GM12878 (cell line): ENCODE measurements around the gene ADAMTS4. TPM values are rescaled to one million over a fixed set of nuclear protein-coding genes. Genes with fewer than 3 reads are reported as not detected.

Source experiments
- ATAC-seq: fragments of 200-7000 bp; cut with Tn5 transposase; 3 replicates; pipeline ENCODE4 v1.9.1; 2020; ENCODE audit warnings: mild to moderate bottlenecking, moderate library complexity
- BruUV-seq: library from RNA; stranded (reverse); fragments of 400-500 nt; replicated peaks from 2 replicates; lab custom pipeline; 2021; lab: Mats Ljungman, UMichigan
- CTCF ChIA-PET: fragments of 300-600 bp; sonication (Branson Sonifier 250); formaldehyde crosslinking; extraction: SDS; loops from one replicate; lab custom pipeline; 2021; ENCODE audit warnings: inconsistent platforms; lab: Yijun Ruan, JAX
- POLR2A ChIA-PET: fragments of 350-600 bp; formaldehyde crosslinking; extraction: SDS; loops from one replicate; lab custom pipeline; 2021; ENCODE audit warnings: inconsistent platforms; lab: Charles Lee
- RAD21 ChIA-PET: fragments of 300-600 bp; sonication (Branson Sonifier 250); formaldehyde crosslinking; loops from one replicate; lab custom pipeline; 2023; ENCODE audit warnings: antibody characterized with exemption; ENCODE audit not compliant: unreplicated experiment; lab: Charles Lee
- SMC1A ChIA-PET: fragments of 300-600 bp; sonication (Branson Sonifier 250); formaldehyde crosslinking; loops from one replicate; lab custom pipeline; 2023; ENCODE audit not compliant: unreplicated experiment, uncharacterized antibody; lab: Charles Lee
- DNase-seq: peaks from one replicate; pipeline ENCODE4 v3.0.0-alpha.2; 2011; ENCODE audit warnings: low read depth, low spot score
- FAIRE-seq: peaks from 3 replicates; lab custom pipeline; 2011; peaks lifted over from hg19 to GRCh38; lab: Jason Lieb, UNC
- H2AFZ ChIP-seq: 2 replicates; pipeline ENCODE4 v1.6.0; 2011; ENCODE audit warnings: low read depth, low read length, control low read depth; ENCODE audit not compliant: control insufficient read depth
- H3K27ac ChIP-seq: 2 replicates; pipeline ENCODE4 v1.5.1; 2011; ENCODE audit warnings: control low read depth; ENCODE audit not compliant: control insufficient read depth, insufficient read depth
- H3K27me3 ChIP-seq, 2 experiments: replicated peaks in 1 of 2; 2 replicates each; pipeline versions ENCODE4 v1.6.0 to v1.6.1; 2011; ENCODE audit warnings: low read length in 1 of 2; ENCODE audit not compliant: control insufficient read depth in 2 of 2, insufficient read depth in 2 of 2
- H3K36me3 ChIP-seq, 2 experiments: 2 replicates each; pipeline ENCODE4 v1.5.1; 2011; ENCODE audit warnings: low read length in 1 of 2; ENCODE audit not compliant: control insufficient read depth in 2 of 2, insufficient read depth in 2 of 2
- H3K4me1 ChIP-seq: 2 replicates; pipeline ENCODE4 v1.6.1; 2011; ENCODE audit warnings: mild to moderate bottlenecking, low read length, moderate library complexity, mixed read lengths; ENCODE audit not compliant: control insufficient read depth, insufficient read depth
- H3K4me2 ChIP-seq: 2 replicates; pipeline ENCODE4 v1.6.0; 2011; ENCODE audit warnings: control low read depth; ENCODE audit not compliant: control insufficient read depth, insufficient read depth
- H3K4me3 ChIP-seq: fragments of 200-600 bp; sonication (generic); 2 replicates; pipeline ENCODE4 v1.5.1; 2016
- H3K79me2 ChIP-seq: 2 replicates; pipeline ENCODE4 v1.6.0; 2011; ENCODE audit warnings: low read length; ENCODE audit not compliant: control insufficient read depth, insufficient read depth
- H3K9ac ChIP-seq: 2 replicates; pipeline ENCODE4 v1.8.0; 2011; ENCODE audit warnings: low read length, control low read depth, mixed read lengths; ENCODE audit not compliant: control insufficient read depth, insufficient read depth
- H3K9me3 ChIP-seq: replicated peaks from 3 replicates; pipeline ENCODE4 v1.5.1; 2011; ENCODE audit warnings: mild to moderate bottlenecking, low read length; ENCODE audit not compliant: control insufficient read depth, insufficient read depth
- H4K20me1 ChIP-seq: 2 replicates; pipeline ENCODE4 v1.6.0; 2011; ENCODE audit not compliant: control insufficient read depth, insufficient read depth
- CEBPB ChIP-seq, 2 experiments: fragments of 150-350 bp in 1 of 2; IDR thresholded peaks; 2 replicates each; pipeline ENCODE4 v1.6.1; 2012 to 2014; ENCODE audit warnings: low read depth in 2 of 2, low read length in 2 of 2, borderline replicate concordance in 1 of 2, inconsistent platforms in 1 of 2
- CREM ChIP-seq: IDR thresholded peaks from 2 replicates; pipeline ENCODE4 v1.6.1; 2014; ENCODE audit warnings: antibody characterized with exemption, low read depth
- DPF2 ChIP-seq: fragments of 450-650 bp; IDR thresholded peaks from 2 replicates; pipeline ENCODE4 v1.6.1; 2017; ENCODE audit warnings: mild to moderate bottlenecking
- EGR1 ChIP-seq, 2 experiments: IDR thresholded peaks; 1 replicate in 1 of 2; 2 replicates in 1 of 2; pipeline ENCODE4 v1.6.1; 2011 to 2012; ENCODE audit warnings: low read depth in 2 of 2, low read length in 2 of 2, borderline replicate concordance in 1 of 2, mild to moderate bottlenecking in 1 of 2, moderate library complexity in 1 of 2
- HSF1 ChIP-seq: fragments of 150-350 bp; IDR thresholded peaks from 2 replicates; pipeline ENCODE4 v1.6.1; 2014; ENCODE audit warnings: mild to moderate bottlenecking, low read depth, low read length
- NR2C1 ChIP-seq: fragments of 450-650 bp; IDR thresholded peaks from 2 replicates; pipeline ENCODE4 v1.6.1; 2017; ENCODE audit warnings: antibody characterized with exemption, mild to moderate bottlenecking, moderate library complexity
- POLR2A ChIP-seq: IDR thresholded peaks from 2 replicates; pipeline ENCODE4 v1.6.1; 2011; ENCODE audit warnings: low read depth, mild to moderate bottlenecking, low read length
- RAD21 ChIP-seq: IDR thresholded peaks from 2 replicates; pipeline ENCODE4 v1.6.1; 2011; ENCODE audit warnings: mild to moderate bottlenecking, low read depth, low read length, moderate library complexity; ENCODE audit not compliant: insufficient read depth
- RELA ChIP-seq: fragments of 450-650 bp; IDR thresholded peaks from 2 replicates; pipeline ENCODE4 v1.8.0; 2014; ENCODE audit warnings: borderline replicate concordance; ENCODE audit not compliant: partially characterized antibody
- SREBF2 ChIP-seq: IDR thresholded peaks from 2 replicates; pipeline ENCODE4 v1.6.1; 2012; ENCODE audit warnings: mild to moderate bottlenecking, low read length
- TARDBP ChIP-seq: IDR thresholded peaks from 2 replicates; pipeline ENCODE4 v1.6.1; 2016; ENCODE audit warnings: borderline replicate concordance
- TBL1XR1 ChIP-seq: IDR thresholded peaks from 2 replicates; pipeline ENCODE4 v1.6.1; 2012; ENCODE audit warnings: low read depth, low read length, improper control_type of control experiment
- TCF3 ChIP-seq: IDR thresholded peaks from 2 replicates; pipeline ENCODE4 v1.6.1; 2012; ENCODE audit warnings: low read depth, mild to moderate bottlenecking, low read length, borderline replicate concordance; ENCODE audit not compliant: insufficient read depth
- ZBED1 ChIP-seq: IDR thresholded peaks from 2 replicates; pipeline ENCODE4 v1.6.1; 2016; ENCODE audit warnings: borderline replicate concordance
- ZNF274 ChIP-seq: IDR thresholded peaks from one replicate; pipeline ENCODE4 v1.8.0; 2011; ENCODE audit not compliant: insufficient read length, insufficient read depth
- WGBS: methylation state at CpG from one replicate; pipeline ENCODE4 v1.1.6; 2016; ENCODE audit warnings: low lambda C conversion rate; ENCODE audit not compliant: insufficient replicate concordance, insufficient coverage; ENCODE audit errors: missing lambda C conversion rate; 5-methylcytosine and 5-hydroxymethylcytosine counted together
- in situ Hi-C: fragments of 300-500 bp; cut with MboI; formaldehyde crosslinking; loops from 9 replicates; pipeline ENCODE4 v1.14.3; 2018; ENCODE audit warnings: mixed read lengths
- intact Hi-C: fragments of 100-400 bp; cut with micrococcal nuclease; formaldehyde crosslinking; loops from one replicate; pipeline ENCODE4 v1.14.2; 2022; ENCODE audit not compliant: unreplicated experiment
- polyA plus RNA-seq, 11 experiments: library from polyadenylated mRNA; depleted of rRNA in 4 of 11; unstranded in 6 of 11; stranded (reverse) in 5 of 11; fragments of >200 nt; fragmentation: Nextera tagmentation in 4 of 11; fragmentation: Illumina TruSeq in 1 of 11; extraction: Ambion mirVana in 4 of 11; extraction: Trizol in 1 of 11; gene quantifications; 1 replicate in 1 of 11; 2 replicates in 10 of 11; pipeline versions ENCODE4 v1.2.1 to v1.2.3, GENCODE V29; 2011 to 2016; ENCODE audit warnings: inconsistent platforms in 2 of 11, missing spikeins in 2 of 11, low read depth in 1 of 11
- total RNA-seq, 4 experiments: library from RNA; depleted of rRNA in 3 of 4; stranded (reverse); fragments of >200 nt in 3 of 4; fragmentation: Illumina TruSeq in 1 of 4; extraction: Trizol in 1 of 4; gene quantifications; 2 replicates each; pipeline versions ENCODE4 v1.2.1 to v1.2.3, GENCODE V29; 2013 to 2021

The ADAMTS4 gene
- total and polyA plus RNA-seq, 10 of the 15 experiments (the other 5 are each of a cell fraction or from before 2014, with no cell fraction given) = 0.01 to 0.13 (median 0.05) TPM; not detected in 2

- in situ Hi-C loops = no loop called here
- ChIA-PET RAD21 (interaction anchor here (1.6 to 2.1 kb wide), 3 partner anchors 9 to 162 kb away, joined by 3 to 6 read pairs (median 4); no protein-coding TSS in a partner anchor), SMC1A (interaction anchor here (0.6 to 1.9 kb wide), 10 partner anchors 10 to 150 kb away, joined by 3 to 9 read pairs (median 4); partner anchors contain the start of genes ARHGAP30 and PPOX), POLR2A (interaction anchor here (0.5 to 5.7 kb wide), 2 partner anchors 17 to 150 kb away, joined by 3 to 24 read pairs; partner anchors contain the start of genes ARHGAP30 and NDUFS2), CTCF (interaction anchor here (1.2 to 17.1 kb wide), 7 partner anchors 10 to 162 kb away, joined by 3 to 385 read pairs (median 12); partner anchors contain the start of genes CFAP126 and NDUFS2)
- Histone ChIP-seq H3K79me2 (no peaks in the 10 kb centered on the region), H3K4me3 (no peak overlapping the region), H3K4me1 (peaks cover 22% of the 10 kb centered on the region), H3K36me3 (peaks cover 2 to 3% of the 10 kb centered on the region in 2 experiments; a peak in 2 of 4 replicates), H3K27ac (no peak overlapping the region), H3K27me3 (no peaks in the 10 kb centered on the region), H3K4me2 (no peak overlapping the region), H3K9me3 (no peaks in the 10 kb centered on the region), H3K9ac (no peak overlapping the region), H4K20me1 (no peaks in the 10 kb centered on the region), H2AFZ (no peak overlapping the region)
- FAIRE-seq (no peak), ATAC-seq (no peak), DNase-seq (no peak)
- intact Hi-C loops = no loop called here
- no TSS peak for BruUV-seq
- no peak for TF ChIP-seq CEBPB (IDR thresholded peaks at IDR 0.05; ENCODE audit: borderline replicate concordance in 1 of 2, low read depth in 2 of 2, low read length in 2 of 2)
- 55% methylated on average over 5 of the region's 5 CpGs for WGBS
Observed at GRCh38 chr1:161220002-161220401, 21.1 kb upstream of the ADAMTS4 start.

- Histone ChIP-seq H4K20me1 (no peaks in the 10 kb centered on the region), H3K79me2 (no peaks in the 10 kb centered on the region), H2AFZ (no peak overlapping the region), H3K27ac (no peak overlapping the region), H3K4me2 (no peak overlapping the region), H3K9ac (no peak overlapping the region), H3K4me1 (peaks cover 21% of the 10 kb centered on the region), H3K4me3 (no peak overlapping the region), H3K27me3 (no peaks in the 10 kb centered on the region), H3K36me3 (peaks cover 2 to 5% of the 10 kb centered on the region in 2 experiments; a peak in 2 of 4 replicates), H3K9me3 (no peaks in the 10 kb centered on the region)
- in situ Hi-C loops = no loop called here
- DNase-seq (no peak), FAIRE-seq (no peak), ATAC-seq (no peak)
- 40% methylated on average over 5 of the region's 5 CpGs for WGBS
- ChIA-PET RAD21 (interaction anchor here (0.7 to 2.1 kb wide), 5 partner anchors 8 to 163 kb away, joined by 3 to 6 read pairs (median 3); no protein-coding TSS in a partner anchor), SMC1A (interaction anchor here (0.6 to 3.6 kb wide), 11 partner anchors 10 to 164 kb away, joined by 3 to 15 read pairs (median 4); partner anchors contain the start of gene ARHGAP30), CTCF (interaction anchor here (1.0 to 17.1 kb wide), 9 partner anchors 7 to 163 kb away, joined by 3 to 385 read pairs (median 16); partner anchors contain the start of genes CFAP126, NDUFS2 and TOMM40L), POLR2A (interaction anchor here (0.5 to 5.7 kb wide), 4 partner anchors 13 to 165 kb away, joined by 3 to 24 read pairs (median 3); partner anchors contain the start of genes ARHGAP30 and NDUFS2)
- intact Hi-C loops = no loop called here
- BruUV-seq = no TSS peak
- TF ChIP-seq TCF3 = no peak
- no peak for TF ChIP-seq RELA
- no peak for TF ChIP-seq CREM
- TF ChIP-seq NR2C1 = no peak
- TF ChIP-seq ZBED1 = no peak
- TF ChIP-seq RAD21 = no peak
- no peak for TF ChIP-seq EGR1 (IDR thresholded peaks at IDR 0.05; ENCODE audit: borderline replicate concordance in 1 of 2, low read depth in 2 of 2, low read length in 2 of 2)
- TF ChIP-seq SREBF2 = no peak
- TF ChIP-seq HSF1 = no peak
- no peak for TF ChIP-seq DPF2
- TF ChIP-seq TARDBP = no peak
- TF ChIP-seq TBL1XR1 = no peak
- TF ChIP-seq POLR2A = no peak
- TF ChIP-seq ZNF274 = no peak
Observed at GRCh38 chr1:161219078-161219892, 20.4 kb upstream of the ADAMTS4 start.
